Retina (tissue), 1 donor: ENCODE measurements around the gene NELFB.

ENCODE experiments used
- DNase-seq: peaks from one replicate; pipeline ENCODE4 v3.0.0-alpha.2; 2016

NELFB gene

GRCh38 chr9:137294681-137295237, 39.6 kb downstream of the NELFB start:
- peak; percentile 67 for DNase-seq

- peak; percentile 44 for DNase-seq
Observed at GRCh38 chr9:137295238-137295811, 40.2 kb downstream of the NELFB start.

- DNase-seq = peak; percentile 73
Observed at GRCh38 chr9:137295849-137296669, 40.9 kb downstream of the NELFB start.

- peak; percentile 10 for DNase-seq
Observed at GRCh38 chr9:137296670-137297664, 41.8 kb downstream of the NELFB start.

GRCh38 chr9:137297966-137298365, 42.8 kb downstream of the NELFB start:
- DNase-seq = no peak

GRCh38 chr9:137298401-137299202, 43.5 kb downstream of the NELFB start:
- DNase-seq = no peak

GRCh38 chr9:137299203-137299565, 44.1 kb downstream of the NELFB start:
- DNase-seq = peak; percentile 49

- peak; percentile 33 for DNase-seq
Observed at GRCh38 chr9:137299938-137300337, 44.8 kb downstream of the NELFB start.

GRCh38 chr9:137300567-137301080, 45.5 kb downstream of the NELFB start:
- DNase-seq = no peak

- peak; percentile 89 for DNase-seq
Observed at GRCh38 chr9:137301081-137301947, 46.2 kb downstream of the NELFB start.

GRCh38 chr9:137302118-137302448, 47.0 kb downstream of the NELFB start, which contains the start of gene NRARP:
Gene NRARP (minus strand): TSS chr9:137302271. CDS start chr9:137301928, 343 bp downstream.
- DNase-seq = no peak

GRCh38 chr9:137302449-137303150, 47.5 kb downstream of the NELFB start:
- DNase-seq = peak; percentile 93

GRCh38 chr9:137303151-137303892, 48.2 kb downstream of the NELFB start:
- peak; percentile 43 for DNase-seq

GRCh38 chr9:137303893-137304382, 48.8 kb downstream of the NELFB start:
- peak; percentile 42 for DNase-seq

GRCh38 chr9:137304383-137305059, 49.4 kb downstream of the NELFB start:
- DNase-seq = peak; percentile 57

- DNase-seq = peak; percentile 71
Observed at GRCh38 chr9:137305060-137305797, 50.1 kb downstream of the NELFB start.

- no peak for DNase-seq
Observed at GRCh38 chr9:137305798-137306065, 50.6 kb downstream of the NELFB start.
